ENCODE measurements around the gene MAGI2.
"Not testable (repeated sequence)": the region's sequence is repeated elsewhere in the genome, so short reads cannot be mapped to it uniquely, and the experiment has no call there.

Gene MAGI2

DNA sequence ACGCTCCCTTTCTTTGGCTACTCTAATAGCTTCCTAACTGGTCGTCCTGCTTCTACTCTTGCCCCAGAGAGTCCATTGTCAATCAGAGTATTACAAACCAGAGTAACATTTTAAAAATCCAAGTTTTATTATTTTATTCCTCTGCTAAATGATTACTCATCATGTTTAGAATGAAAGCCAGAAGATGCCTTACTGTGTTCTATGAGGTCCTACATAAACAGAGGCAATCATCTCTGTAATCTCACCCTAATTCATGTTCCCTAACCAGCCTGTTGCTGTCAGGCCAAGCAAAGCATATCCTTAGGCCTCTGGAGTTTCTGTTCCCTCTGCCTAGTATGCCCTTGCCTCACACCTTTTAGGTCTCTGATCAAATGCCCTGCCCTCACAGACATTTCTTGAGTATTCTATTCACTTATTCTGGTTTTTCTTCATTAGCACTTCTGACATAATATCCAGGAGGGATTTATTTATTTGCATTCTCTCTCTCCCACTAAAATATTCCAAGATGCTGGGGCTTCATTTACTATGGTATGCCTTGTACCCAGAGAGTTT is 1157.3 kb downstream of the MAGI2 start:
- no peak for DNase-seq (ENCODE audit: low spot score)

DNA sequence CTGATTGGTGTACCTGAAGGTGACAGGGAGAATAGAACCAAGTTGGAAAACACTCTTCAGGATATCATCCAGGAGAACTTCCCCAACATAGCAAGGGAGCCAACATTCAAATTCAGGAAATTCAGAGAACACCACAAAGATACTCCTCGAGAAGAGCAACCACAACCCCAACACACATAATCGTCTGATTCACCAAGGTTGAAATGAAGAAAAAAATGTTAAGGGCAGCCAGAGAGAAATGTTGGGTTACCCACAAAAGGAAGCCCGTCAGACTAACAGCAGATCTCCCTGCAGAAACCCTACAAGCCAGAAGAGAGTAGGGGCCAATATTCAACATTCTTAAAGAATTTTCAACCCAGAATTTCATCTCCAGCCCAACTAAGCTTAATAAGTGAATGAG is 1164.0 kb downstream of the MAGI2 start:
- not testable (repeated sequence) for DNase-seq (ENCODE audit: low spot score)

DNA sequence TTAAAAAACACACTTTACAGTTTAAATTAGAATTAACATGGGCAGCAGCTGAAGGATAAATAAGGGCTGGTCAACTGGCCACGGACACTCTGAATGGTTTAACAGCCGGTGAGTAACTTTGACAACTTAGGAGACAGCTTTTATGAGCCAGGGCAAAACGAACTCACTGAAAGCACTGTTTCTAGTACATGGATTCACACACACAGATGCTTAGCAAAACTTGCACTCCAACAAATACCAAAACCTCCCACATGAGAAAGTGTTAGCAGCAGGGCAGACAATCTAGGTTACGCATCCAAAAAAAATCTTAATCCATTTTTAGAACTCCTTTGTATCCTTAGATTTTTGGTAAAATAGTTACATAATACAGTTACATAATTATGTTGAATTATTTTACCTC is 1168.5 kb downstream of the MAGI2 start:
- peak; percentile 61 for DNase-seq (ENCODE audit: low spot score)

DNA sequence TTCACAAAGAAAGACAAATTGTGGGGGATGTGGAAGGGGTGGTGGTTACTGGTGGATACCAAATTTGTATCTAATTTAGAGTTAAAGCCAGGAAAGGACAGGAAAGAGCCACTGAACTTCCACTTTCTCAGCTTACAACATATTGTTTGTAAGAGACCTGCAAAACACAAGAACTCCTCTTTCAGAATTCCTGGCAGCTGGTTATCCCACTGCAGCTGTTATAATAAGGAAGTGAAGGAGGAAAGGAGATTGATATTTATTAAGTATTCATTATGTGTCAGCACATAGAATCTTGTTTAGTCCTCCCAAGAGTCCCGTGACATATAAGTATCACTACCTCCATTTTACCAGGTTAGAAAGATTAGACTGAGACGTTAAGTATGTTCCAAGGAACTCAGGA is 1173.2 kb downstream of the MAGI2 start:
- DNase-seq (ENCODE audit: low spot score): no peak

DNA sequence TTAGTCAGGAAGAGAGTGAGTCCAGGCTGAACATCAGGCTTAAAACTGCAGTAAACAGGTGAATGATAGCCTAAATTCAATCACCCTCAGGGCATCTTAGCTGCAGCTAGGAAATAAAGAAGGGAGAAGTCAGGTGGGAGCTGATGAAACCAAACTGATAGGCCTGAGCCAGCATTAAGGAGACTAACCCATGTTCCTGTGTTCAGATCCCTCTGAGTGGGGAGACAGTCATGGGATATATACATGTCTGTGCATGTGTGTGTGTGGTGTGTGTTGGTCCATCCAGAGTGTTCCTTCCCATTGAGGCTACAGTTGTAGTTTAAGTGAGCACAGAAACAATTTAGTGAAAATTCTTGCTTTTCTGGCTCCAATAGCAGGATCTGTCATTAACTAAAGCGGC is 1174.0 kb downstream of the MAGI2 start:
- DNase-seq (ENCODE audit: low spot score): no peak

DNA sequence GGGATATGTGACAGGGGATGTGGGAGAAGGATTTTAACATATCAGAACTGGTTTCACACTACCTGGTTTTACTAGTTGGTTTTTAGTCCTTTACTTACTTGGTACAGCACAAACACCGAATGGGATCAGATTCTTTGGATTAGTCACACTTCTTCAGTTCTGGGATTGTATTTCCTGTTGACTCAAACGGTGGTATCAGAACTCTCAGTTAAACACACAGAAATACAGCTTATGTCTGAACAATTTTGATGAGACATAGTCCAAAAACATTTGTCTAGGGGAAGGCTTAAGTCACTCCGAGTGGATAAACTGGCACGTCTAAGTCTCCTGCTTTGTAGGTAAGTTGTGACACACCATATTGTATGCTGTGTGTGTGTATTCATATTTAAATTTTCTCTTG is 1174.4 kb downstream of the MAGI2 start:
- no peak for DNase-seq (ENCODE audit: low spot score)

DNA sequence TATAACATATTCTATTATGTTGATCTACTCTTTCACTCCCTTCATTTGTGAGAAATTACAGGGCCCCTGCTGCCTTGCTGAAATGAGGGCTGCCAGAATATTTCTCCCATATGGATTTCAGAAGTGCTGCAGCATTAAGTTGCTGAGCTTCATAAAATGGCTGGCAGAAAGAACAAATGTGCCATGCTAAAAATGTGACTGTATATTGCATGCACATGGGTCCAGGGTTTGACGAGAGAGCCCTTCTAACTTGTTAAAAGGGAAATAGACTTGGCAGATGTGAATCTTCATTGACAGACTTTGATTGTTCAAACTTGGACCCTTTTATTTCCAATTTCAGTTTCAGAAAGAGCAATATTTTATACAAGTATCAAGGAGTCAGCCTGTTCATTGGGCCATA is 1186.3 kb downstream of the MAGI2 start:
- no peak for DNase-seq (ENCODE audit: low spot score)

DNA sequence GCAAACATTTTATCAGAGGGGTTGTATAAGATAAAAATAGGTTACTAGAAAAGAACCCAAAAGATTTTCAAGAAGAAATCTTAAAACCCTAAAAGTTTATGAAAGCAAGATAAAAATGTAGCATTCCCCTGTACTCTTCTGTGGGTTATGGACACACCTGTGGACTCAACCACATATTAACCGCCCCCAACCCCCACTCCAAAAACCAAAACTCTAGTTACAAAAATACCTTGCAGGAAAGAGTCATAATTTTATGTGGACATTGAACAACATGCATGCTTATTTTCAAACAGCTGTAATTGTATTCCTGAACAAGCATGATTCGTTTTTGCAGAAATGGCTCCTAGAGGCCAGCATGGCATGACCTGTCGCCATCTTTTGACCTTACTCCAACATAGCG is 1188.0 kb downstream of the MAGI2 start:
- DNase-seq (ENCODE audit: low spot score): no peak

DNA sequence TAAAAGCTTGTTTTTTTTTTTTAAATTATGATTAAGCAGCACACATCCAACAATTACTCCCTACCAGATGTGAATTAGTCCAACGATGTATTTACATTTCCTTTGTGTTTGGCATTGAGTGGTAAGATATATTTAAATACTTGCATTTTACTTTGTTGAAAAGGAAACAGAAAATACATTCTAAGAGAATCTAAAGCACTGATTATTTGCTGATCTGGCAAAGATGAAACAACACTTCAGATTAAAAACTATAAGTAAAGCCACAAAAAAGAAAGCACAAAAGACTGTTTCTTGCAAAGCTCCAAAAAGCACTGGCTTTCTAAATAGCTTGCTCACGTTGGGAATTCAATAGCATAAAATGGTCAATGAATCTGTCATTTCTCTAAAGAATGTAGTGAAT is 1188.4 kb downstream of the MAGI2 start:
- no peak for DNase-seq (ENCODE audit: low spot score)

DNA sequence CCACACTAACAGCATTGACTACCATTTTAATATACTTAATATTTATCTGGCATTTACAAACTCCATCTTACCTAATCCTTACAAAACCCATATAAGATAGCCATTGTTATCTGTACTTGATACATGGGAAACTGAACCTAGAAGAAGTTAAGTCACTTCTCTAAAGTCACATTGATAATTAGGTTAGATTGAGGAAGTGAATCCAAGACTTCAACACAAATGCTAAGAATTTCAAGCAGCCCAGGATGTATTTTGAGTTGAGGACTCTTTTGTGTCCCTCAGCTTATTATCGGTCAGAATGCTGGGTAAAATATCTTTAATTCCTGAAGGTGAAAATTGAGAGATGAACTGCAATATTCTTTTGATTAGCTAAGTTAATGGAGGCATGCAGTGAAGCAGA is 1189.4 kb downstream of the MAGI2 start:
- DNase-seq (ENCODE audit: low spot score): no peak

DNA sequence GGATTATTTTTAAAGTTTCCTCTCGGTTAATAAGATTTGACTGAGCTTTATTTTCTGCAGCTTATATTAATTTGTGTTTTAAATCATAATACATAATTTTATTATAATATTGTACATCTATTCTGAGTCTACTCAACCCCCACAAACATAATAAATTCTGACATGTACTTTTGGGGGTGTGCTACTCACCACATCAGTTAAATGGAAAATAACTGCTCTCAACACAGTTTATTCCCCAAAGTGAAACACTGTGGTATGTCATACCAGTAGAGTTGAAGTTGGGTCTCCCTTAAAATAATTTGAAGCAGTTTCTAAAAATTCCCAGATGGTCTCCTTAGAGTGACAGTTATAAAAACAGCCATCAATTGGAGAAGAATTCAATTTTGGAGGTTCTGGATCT is 1191.7 kb downstream of the MAGI2 start:
- DNase-seq (ENCODE audit: low spot score): no peak

DNA sequence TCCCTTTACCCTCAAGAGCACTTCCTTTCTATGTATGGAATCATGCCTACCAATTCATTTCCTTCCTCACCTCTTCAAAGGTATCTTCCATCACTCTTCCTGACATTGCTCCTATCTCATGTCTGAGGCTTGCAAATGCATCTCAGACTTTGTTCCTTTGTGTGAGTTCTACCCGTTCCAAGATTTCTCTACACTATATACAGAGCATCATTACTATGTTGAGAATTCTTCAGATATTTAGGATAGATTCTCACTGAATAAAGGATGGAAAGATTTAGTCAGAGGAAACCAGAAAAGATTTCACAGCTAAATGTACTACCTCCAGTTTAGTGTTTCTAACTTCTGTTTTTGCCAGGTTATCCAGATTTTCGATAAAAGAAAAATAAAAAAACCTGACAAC is 1192.2 kb downstream of the MAGI2 start:
- no peak for DNase-seq (ENCODE audit: low spot score)

DNA sequence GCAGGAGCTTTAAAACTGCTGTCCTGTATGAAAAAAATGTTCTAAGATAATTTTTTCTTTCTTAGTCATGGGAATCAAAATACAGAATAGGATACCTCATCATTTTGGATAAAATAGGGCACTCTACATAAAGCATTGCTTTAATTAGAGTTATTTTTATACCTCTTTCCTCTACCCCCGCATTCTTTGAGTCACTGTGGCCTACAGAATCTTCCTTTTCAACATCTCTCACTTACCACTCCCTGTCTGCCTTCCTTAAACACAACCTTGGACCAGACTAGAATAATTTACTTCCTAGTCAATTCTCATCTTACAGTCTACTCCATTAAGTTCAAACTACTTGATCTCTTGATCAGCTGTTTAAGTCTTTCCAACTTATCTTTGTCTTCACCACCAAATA is 1192.6 kb downstream of the MAGI2 start:
- DNase-seq (ENCODE audit: low spot score): no peak

DNA sequence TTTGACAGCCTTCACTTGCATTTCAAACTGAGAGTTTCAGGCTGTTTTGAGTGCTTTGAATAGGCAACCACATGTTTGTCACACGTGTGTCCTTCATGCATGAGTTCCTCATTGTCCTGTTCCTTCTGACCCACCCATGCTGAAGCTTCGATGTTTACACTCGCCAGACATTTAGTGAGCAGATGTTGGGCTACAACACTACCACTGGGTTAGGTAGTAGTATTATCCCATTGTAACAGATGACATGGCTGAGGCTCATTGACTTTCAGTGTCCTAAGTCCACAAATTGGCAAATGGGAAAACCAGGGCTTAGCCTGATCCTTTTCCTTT is 1198.8 kb downstream of the MAGI2 start:
- no peak for DNase-seq (ENCODE audit: low spot score)

DNA sequence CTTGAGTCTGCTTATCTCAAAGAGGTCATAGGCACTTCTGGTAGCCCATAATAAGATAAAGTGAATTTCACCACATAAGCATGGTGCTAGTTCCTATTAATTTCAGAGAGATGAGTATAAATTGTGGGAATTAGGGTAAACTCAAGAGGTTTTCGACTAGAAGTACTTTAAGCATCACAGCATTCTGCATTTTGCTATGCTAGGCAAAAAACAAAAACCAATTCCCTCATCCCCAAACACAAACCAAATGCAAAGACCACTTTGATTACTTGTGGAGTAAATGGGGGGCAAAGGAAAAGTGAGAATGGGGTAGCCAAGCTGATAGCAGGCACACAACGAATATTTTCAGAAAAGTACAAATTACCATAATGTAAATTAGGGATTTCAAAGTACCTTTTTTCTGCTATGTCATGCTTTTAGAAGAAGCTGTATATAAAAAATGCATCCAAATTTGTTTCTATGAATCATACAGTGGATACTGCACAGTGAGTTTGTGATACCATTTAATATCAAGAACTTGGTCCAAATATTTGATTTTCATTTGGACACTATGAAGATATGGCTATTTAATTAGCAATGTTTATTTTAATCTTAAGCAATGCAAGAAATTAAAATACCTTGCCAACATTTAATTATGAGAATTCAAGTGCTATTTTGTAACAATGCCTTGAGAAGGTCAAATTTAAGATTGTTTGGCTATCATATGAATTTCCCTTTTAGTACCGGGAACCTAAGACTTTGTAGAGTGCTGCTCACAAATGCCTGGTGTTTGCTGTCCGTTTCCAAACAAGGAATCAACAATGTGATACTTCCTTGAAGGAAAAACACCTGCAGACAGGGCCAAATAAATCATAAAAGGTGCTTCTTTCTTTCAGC is 1199.4 kb downstream of the MAGI2 start:
- no peak for DNase-seq (ENCODE audit: low spot score)

DNA sequence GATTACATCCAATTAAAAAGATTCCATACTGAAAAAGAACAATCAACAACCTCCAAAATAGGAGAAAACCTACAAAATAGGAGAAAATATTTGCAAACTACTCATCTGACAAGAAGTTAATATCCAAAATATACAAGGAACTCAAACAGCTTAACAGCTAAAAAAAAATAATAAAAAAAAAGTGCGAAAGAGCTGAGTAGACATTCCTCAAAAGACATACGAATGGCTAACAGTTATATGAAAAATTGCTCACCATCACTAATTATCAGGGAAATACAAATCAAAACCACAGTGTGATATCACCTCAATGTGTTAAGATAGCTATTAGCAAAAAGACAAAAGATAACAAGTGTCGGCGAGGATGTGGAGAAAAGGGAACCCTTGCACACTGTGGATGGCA is 1204.6 kb downstream of the MAGI2 start:
- DNase-seq (ENCODE audit: low spot score): no peak

DNA sequence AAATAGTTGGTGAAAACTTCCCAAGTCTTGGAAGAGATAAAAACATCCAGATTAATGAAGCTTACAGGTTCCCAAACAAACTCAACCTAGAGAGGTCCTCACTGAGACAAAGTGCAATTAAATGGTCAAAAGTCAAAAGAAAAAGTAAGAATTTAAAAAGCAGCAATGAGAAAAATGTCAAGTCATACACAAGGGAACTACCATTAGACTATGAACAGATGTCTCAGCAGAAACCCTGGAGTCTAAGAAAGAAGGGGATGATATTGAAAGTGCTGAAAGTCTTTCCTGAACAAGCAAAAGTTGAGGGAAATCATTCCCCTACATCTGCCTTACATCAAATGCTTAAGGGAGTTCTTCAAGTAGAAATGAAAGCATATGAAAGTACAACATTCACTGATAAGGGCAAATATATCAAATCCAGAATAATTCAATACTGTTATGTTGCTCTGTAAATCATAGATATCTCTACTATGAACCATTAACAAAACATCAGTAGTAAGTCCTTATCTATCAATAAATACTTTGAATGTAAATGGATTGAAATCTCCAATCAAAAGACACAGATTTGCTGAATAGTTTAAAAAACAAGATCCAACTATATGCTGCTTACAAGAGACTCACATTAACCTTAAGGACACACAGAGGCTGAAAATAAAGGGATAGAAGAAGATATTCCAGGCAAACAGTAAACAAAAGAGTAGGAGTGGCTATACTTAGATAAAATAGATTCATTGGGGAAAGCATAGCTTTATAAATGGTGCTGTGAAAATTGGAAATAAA is 1205.4 kb downstream of the MAGI2 start:
- no peak for DNase-seq (ENCODE audit: low spot score)

DNA sequence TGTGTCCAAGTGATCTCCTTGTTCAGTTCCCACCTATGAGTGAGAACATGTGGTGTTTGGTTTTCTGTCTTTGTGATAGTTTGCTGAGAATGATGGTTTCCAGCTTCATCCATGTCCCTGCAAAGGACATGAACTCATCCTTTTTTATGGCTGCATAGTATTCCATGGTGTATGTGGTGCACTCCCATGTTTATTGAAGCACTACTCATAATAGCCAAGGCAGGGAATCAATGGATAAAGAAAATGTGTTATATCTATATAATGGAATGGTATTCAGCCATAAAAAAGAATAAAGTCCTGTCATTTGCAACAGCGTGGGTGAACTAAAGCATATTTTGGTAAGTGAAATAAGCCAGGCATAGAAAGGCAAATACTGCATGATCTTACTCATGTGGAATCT is 1213.3 kb downstream of the MAGI2 start:
- DNase-seq (ENCODE audit: low spot score): not testable (repeated sequence)

DNA sequence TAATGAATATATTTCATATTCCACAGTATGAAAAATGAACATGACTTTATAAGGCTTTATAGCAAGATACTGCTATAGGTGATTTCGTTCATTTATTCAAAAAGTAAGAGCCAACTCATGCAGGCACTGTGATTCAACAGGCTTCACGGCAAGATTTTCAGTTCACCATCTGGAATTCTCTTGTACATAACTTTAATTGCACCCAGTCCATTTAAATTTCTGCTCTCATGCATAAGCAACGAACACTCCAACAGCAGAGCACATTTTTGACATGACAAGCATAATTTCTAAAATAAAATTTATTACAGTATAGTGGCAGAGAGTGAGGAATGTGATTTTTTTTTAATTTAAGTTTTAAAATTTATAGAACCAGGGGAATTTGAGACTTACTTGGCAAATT is 1218.8 kb downstream of the MAGI2 start:
- DNase-seq (ENCODE audit: low spot score): no peak

DNA sequence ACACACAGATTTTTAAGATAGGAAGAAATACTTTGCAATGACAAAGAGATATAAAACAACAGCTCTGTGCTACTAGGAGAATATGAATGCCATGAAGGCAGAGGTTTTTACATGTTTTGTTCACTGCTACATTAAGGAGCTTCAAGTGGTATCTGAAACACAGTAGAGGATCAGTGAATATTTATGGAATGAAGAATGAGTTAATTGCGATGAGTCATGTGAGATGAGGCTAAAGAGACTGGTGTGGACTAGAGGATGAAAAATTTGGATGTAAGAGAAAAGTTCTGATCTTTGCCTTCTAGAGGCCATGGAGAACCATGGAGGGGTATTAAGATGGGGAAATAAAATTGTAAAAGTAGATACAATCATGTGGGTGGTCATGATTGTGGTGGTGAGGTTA is 1220.7 kb downstream of the MAGI2 start:
- no peak for DNase-seq (ENCODE audit: low spot score)

DNA sequence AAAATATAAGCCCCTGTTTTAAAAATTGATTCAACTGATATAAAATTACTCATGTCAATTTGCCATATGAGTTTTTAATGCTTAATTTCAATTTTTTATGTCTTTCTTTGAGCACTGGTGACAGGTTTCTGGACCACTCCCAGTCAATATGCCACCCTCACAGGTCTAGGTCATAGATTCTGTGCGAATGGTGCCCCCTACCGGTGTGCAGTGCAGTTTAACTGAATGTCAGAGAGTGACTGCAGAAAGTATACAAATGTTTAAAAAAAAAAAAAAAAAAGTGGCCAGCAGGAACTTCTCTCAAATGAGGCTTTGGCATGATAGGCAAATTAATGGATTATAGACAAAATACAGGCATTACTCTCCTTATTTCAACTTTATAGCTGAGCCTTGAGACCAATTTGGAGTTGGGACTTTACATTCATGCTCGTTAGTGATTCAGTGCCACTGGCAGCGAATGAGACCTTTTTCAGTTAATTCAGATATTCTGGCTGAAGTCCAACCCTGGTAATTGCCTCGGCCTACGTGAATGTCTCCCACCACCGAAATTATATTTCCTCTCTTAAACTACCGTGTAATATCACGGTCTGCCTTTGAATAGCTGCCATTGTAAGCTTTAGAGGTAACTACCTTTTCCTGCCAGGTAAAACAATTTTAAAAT is 1227.3 kb downstream of the MAGI2 start:
- DNase-seq (ENCODE audit: low spot score): peak; percentile 55

DNA sequence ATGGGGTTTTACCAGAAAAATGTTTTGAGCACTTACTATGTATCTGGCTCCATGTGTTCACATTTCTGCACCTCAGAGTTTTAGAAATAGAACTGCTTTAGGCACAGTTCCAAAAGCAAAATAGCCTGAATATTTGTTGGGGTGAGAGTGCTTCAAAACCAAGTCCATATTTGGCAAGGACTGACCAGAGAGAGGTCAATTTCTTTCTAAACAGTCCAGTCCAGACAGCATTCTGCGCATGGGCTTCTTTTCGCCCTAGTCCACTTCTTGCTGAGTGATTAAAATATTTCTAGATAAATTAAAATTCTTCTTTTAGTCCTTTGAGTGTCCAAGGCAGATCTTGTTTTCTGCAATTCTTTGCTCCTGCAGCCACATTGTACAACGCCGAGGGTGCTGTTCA is 1227.9 kb downstream of the MAGI2 start:
- DNase-seq (ENCODE audit: low spot score): no peak

DNA sequence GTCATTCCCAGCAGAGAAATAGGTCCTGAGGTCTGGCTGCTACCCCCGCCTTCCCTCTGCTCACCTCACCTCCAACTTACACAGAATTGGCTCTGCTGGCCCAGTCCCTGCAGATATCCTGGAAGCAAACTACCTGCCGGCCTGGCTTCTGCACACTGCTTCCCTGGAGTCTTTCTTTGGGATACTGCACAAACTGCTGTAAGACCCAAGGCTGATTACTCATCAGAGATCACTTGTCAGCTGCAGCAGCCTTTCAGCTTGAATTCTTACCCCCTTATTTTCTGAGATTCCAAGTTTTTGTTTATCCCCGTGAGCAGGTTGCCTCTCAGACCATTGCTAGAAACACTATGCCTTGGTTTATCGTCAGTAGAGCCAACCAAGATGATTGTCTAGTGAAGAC is 1228.5 kb downstream of the MAGI2 start:
- no peak for DNase-seq (ENCODE audit: low spot score)

Measured in Ammon's horn (tissue), 1 donor.